ENCODE results near the gene CLECL1. TPM values are rescaled to one million over a fixed set of nuclear protein-coding genes. Genes with fewer than 3 reads are reported as not detected.
"Not testable (repeated sequence)": the region's sequence is repeated elsewhere in the genome, so short reads cannot be mapped to it uniquely, and the experiment has no call there.

The CLECL1 gene
- total RNA-seq, 1 experiment from 2014 or later = not detected

- Histone ChIP-seq H3K9ac (ENCODE audit: low read length) (no peak overlapping the region), H3K27ac (ENCODE audit: low read depth, low read length) (no peak overlapping the region), H4K20me1 (ENCODE audit: insufficient read depth) (no peaks in the 10 kb centered on the region), H3K9me2 (ENCODE audit: insufficient read depth) (no peaks in the 10 kb centered on the region), H3K27me3 (ENCODE audit: insufficient read depth, low read length) (peaks cover 24% of the 10 kb centered on the region), H3K4me1 (ENCODE audit: control insufficient read depth in 1 of 2, insufficient read depth in 2 of 2, low read length in 2 of 2) (no peaks in the 10 kb centered on the region), H3K79me2 (ENCODE audit: insufficient read depth, low read length) (no peaks in the 10 kb centered on the region), H3K4me2 (ENCODE audit: low read length) (no peak overlapping the region), H2AFZ (ENCODE audit: low read depth, low read length, poor library complexity, severe bottlenecking) (no peak overlapping the region), H3K9me3 (ENCODE audit: control insufficient read depth in 1 of 2, insufficient read depth in 1 of 2, low read depth in 1 of 2, low read length in 2 of 2) (no peaks in the 10 kb centered on the region), H3K36me3 (ENCODE audit: control insufficient read depth in 1 of 2, insufficient read depth in 2 of 2, low read length in 2 of 2) (no peaks in the 10 kb centered on the region), H3K4me3 (replicated peaks in 1 of 2; ENCODE audit: low read depth in 1 of 2, low read length in 2 of 2) (no peak overlapping the region)
- TF ChIP-seq YY1 (IDR thresholded peaks at IDR 0.05; ENCODE audit: extremely low read depth, insufficient replicate concordance, low read depth, low read length) (no peak), POLR2A (IDR thresholded peaks at IDR 0.05; ENCODE audit: borderline replicate concordance, extremely low read depth, insufficient read depth, insufficient read length) (no peak)
- RAD21 ChIA-PET (ENCODE audit: low non-redundant PET in 1 of 2, low total read pairs in 2 of 2, uncharacterized antibody in 2 of 2, unreplicated experiment in 2 of 2) = no interaction called here
- ATAC-seq (no peak), DNase-seq (ENCODE audit: low read depth, low spot score) (no peak)
- intact Hi-C loops (cut with micrococcal nuclease) = no loop called here
- POLR2A ChIA-PET = no interaction called here
- BruUV-seq (replicated peaks) = no TSS peak
- CTCF ChIA-PET = interaction anchor here (0.6 to 2.2 kb wide), 5 partner anchors 9 to 386 kb away, joined by 3 to 16 read pairs (median 4); no protein-coding TSS in a partner anchor
Measured at GRCh38 chr12:9717070-9717925, 15.6 kb downstream of the CLECL1 start.

GRCh38 chr12:9713032-9713558 is 19.8 kb downstream of the CLECL1 start:
- CTCF ChIA-PET; H3K9me2 ChIP-seq (ENCODE audit: insufficient read depth); H2AFZ ChIP-seq (ENCODE audit: low read depth, low read length, poor library complexity, severe bottlenecking); H3K4me2 ChIP-seq (ENCODE audit: low read length); H3K4me1 ChIP-seq (ENCODE audit: control insufficient read depth in 1 of 2, insufficient read depth in 2 of 2, low read length in 2 of 2); H3K9me3 ChIP-seq (ENCODE audit: control insufficient read depth in 1 of 2, insufficient read depth in 1 of 2, low read depth in 1 of 2, low read length in 2 of 2); H3K36me3 ChIP-seq (ENCODE audit: control insufficient read depth in 1 of 2, insufficient read depth in 2 of 2, low read length in 2 of 2); intact Hi-C loops (cut with micrococcal nuclease); POLR2A ChIA-PET; H3K9ac ChIP-seq (ENCODE audit: low read length); DNase-seq (ENCODE audit: low read depth, low spot score); H3K27me3 ChIP-seq (ENCODE audit: insufficient read depth, low read length); H3K27ac ChIP-seq (ENCODE audit: low read depth, low read length); RAD21 ChIA-PET (ENCODE audit: low non-redundant PET in 1 of 2, low total read pairs in 2 of 2, uncharacterized antibody in 2 of 2, unreplicated experiment in 2 of 2); H3K79me2 ChIP-seq (ENCODE audit: insufficient read depth, low read length); ATAC-seq; BruUV-seq (replicated peaks); H3K4me3 ChIP-seq (replicated peaks in 1 of 2; ENCODE audit: low read depth in 1 of 2, low read length in 2 of 2); H4K20me1 ChIP-seq (ENCODE audit: insufficient read depth): not testable (repeated sequence)

Data from HCT116 (cell line).